Brain microvascular endothelial cell (primary cell): ENCODE results near the gene FCRL6.

Source experiments
- DNase-seq: peaks from one replicate; pipeline ENCODE4 v3.0.0-alpha.2; 2020
- H3K27ac ChIP-seq: fragments of 250-450 bp; sonication (Bioruptor Pico); 2 replicates; pipeline ENCODE4 v1.5.1; 2020; ENCODE audit warnings: mild to moderate bottlenecking, moderate library complexity
- H3K27me3 ChIP-seq: fragments of 250-450 bp; sonication (Bioruptor Pico); replicated peaks from 2 replicates; pipeline ENCODE4 v1.5.1; 2020; ENCODE audit warnings: mild to moderate bottlenecking
- H3K36me3 ChIP-seq: fragments of 250-450 bp; sonication (Bioruptor Pico); replicated peaks from 2 replicates; pipeline ENCODE4 v1.5.1; 2020; ENCODE audit warnings: mild to moderate bottlenecking
- H3K4me3 ChIP-seq: 2 replicates; pipeline ENCODE4 v1.5.1; 2011; ENCODE audit warnings: low read depth, mild to moderate bottlenecking, control low read depth, low read length, moderate library complexity
- CTCF ChIP-seq: IDR thresholded peaks from 2 replicates; pipeline ENCODE4 v1.5.1; 2011; ENCODE audit warnings: low read depth, mild to moderate bottlenecking, moderate library complexity, low read length, control low read depth, inconsistent platforms; ENCODE audit errors: missing control alignments
- in situ Hi-C: cut with HindIII; loops from 2 replicates; pipeline ENCODE4 v1.10.0; 2017; ENCODE audit warnings: low sequenced_read_pairs, low pct_ligation_motif_present

Gene FCRL6

GRCh38 chr1:159864262-159864661 is 62.1 kb downstream of the FCRL6 start:
- Histone ChIP-seq H3K27ac (no peak overlapping the region), H3K36me3 (no peaks in the 10 kb centered on the region), H3K27me3 (no peaks in the 10 kb centered on the region), H3K4me3 (no peak overlapping the region)
- in situ Hi-C loops, result no loop called here
- no peak for DNase-seq
- no peak for TF ChIP-seq CTCF
